ENCODE measurements around the gene FXR1. TPM values are rescaled to one million over a fixed set of nuclear protein-coding genes. Genes with fewer than 3 reads are reported as not detected.

The FXR1 gene
- total and polyA plus RNA-seq, 2 of the 13 experiments (the other 11 are each of a cell fraction or from before 2014, with no cell fraction given) = 104 to 132 TPM

GRCh38 chr3:180910823-180911222, 1.6 kb upstream of the FXR1 start:
- DNase-seq (ENCODE audit: low spot score) = peak; percentile 18
- FAIRE-seq = no peak
- Histone ChIP-seq H3K27ac (ENCODE audit: extremely low read length, insufficient read depth, low read length) (no peak overlapping the region), H3K9me3 (ENCODE audit: low read length) (peaks cover 3% of the 10 kb centered on the region), H3K27me3 (ENCODE audit: control insufficient read depth in 1 of 2, insufficient read depth in 2 of 2, low read length in 2 of 2) (no peaks in the 10 kb centered on the region; a peak in 1 of 5 replicates), H3K36me3 (replicated peaks in 1 of 2; ENCODE audit: control insufficient read depth in 1 of 2, insufficient read depth in 2 of 2, low read length in 2 of 2) (no peaks in the 10 kb centered on the region), H3K9ac (ENCODE audit: insufficient read depth, low read depth, low read length) (no peak overlapping the region), H2AFZ (ENCODE audit: low read length) (no peak overlapping the region), H3K79me2 (ENCODE audit: insufficient read depth, low read length) (peaks cover 34% of the 10 kb centered on the region), H4K20me1 (ENCODE audit: insufficient read depth, low read length) (peaks cover 29% of the 10 kb centered on the region), H3K4me1 (ENCODE audit: insufficient read depth, low read length) (peaks cover 35% of the 10 kb centered on the region), H3K4me2 (ENCODE audit: low read depth, low read length) (no peak overlapping the region), H3K4me3 (replicated peaks in 1 of 3; ENCODE audit: insufficient read depth in 1 of 3, low read depth in 2 of 3, low read length in 3 of 3) (no peak overlapping the region)
- CTCF ChIA-PET (ENCODE audit: low intra/inter-chr PET ratio, low total read pairs) = no interaction called here
- intact Hi-C loops (cut with micrococcal nuclease; ENCODE audit: unreplicated experiment) = loop anchor here (5.0 kb wide), 1 partner anchor 76 kb away; the partner anchor contains the start of gene DNAJC19
- ATAC-seq = no peak; the same call in 2 of the 3 replicates
- POLR2A ChIA-PET = no interaction called here
- no TSS peak for BruUV-seq (replicated peaks)
- 2% methylated on average over 4 of the region's 4 CpGs for WGBS (ENCODE audit: low lambda C conversion rate)
- in situ Hi-C loops (cut with HindIII; ENCODE audit: extremely low pct_ligation_motif_present, low pct_unique_long_range_greater_than_20kb) = no loop called here
- TF ChIP-seq ARNTL (CRISPR knock-in tag; IDR thresholded peaks at IDR 0.05) = no peak
- no peak for TF ChIP-seq ZNF329 (CRISPR knock-in tag; IDR thresholded peaks at IDR 0.05; ENCODE audit: low read depth)
- TF ChIP-seq ZNF280B (CRISPR knock-in tag; IDR thresholded peaks at IDR 0.05; ENCODE audit: borderline replicate concordance) = no peak
- no peak for TF ChIP-seq TERF1 (CRISPR knock-in tag; IDR thresholded peaks at IDR 0.05)
- no peak for TF ChIP-seq ZC3H13 (CRISPR knock-in tag; IDR thresholded peaks at IDR 0.05)
- no peak for TF ChIP-seq WIZ (CRISPR knock-in tag; IDR thresholded peaks at IDR 0.05)
- TF ChIP-seq ZNF510 (CRISPR knock-in tag; IDR thresholded peaks at IDR 0.05; ENCODE audit: low read depth) = no peak
- no peak for TF ChIP-seq ATF3 (CRISPR knock-in tag; IDR thresholded peaks at IDR 0.05)
- no peak for TF ChIP-seq RFXANK (CRISPR knock-in tag; IDR thresholded peaks at IDR 0.05)
- no peak for TF ChIP-seq ZBTB25 (CRISPR knock-in tag; IDR thresholded peaks at IDR 0.05)
- no peak for TF ChIP-seq MLX (CRISPR knock-in tag; IDR thresholded peaks at IDR 0.05)
- TF ChIP-seq ZNF883 (CRISPR knock-in tag; IDR thresholded peaks at IDR 0.05; ENCODE audit: not compliant biosample characterization) = no peak
- no peak for TF ChIP-seq ATF7-NPFF (CRISPR knock-in tag; IDR thresholded peaks at IDR 0.05; ENCODE audit: low read depth)
- TF ChIP-seq ZNF678 (CRISPR knock-in tag; IDR thresholded peaks at IDR 0.05) = no peak
- no peak for TF ChIP-seq GPN1 (CRISPR knock-in tag; IDR thresholded peaks at IDR 0.05; ENCODE audit: borderline replicate concordance)
- TF ChIP-seq AKNA (CRISPR knock-in tag; IDR thresholded peaks at IDR 0.05; ENCODE audit: borderline replicate concordance) = no peak
